OCI-LY7 (cell line): ENCODE measurements around the gene RPS14.

Experiments
- EZH2phosphoT487 ChIP-seq: fragments of 200-600 bp; sonication (generic); IDR thresholded peaks from 2 replicates; pipeline ENCODE4 v1.6.1; 2018; ENCODE audit warnings: low read depth, borderline replicate concordance, mild to moderate bottlenecking, mixed run types, antibody characterized with exemption, low read length, moderate library complexity, mixed read lengths
- TF ChIP-seq, protein P1 (sequence below): fragments of 200-600 bp; sonication (generic); conservative IDR thresholded peaks from 2 replicates; pipeline ENCODE4 v1.5.1; 2014; ENCODE audit warnings: mild to moderate bottlenecking, antibody characterized with exemption, low read length, moderate library complexity, mixed read lengths

DNA sequence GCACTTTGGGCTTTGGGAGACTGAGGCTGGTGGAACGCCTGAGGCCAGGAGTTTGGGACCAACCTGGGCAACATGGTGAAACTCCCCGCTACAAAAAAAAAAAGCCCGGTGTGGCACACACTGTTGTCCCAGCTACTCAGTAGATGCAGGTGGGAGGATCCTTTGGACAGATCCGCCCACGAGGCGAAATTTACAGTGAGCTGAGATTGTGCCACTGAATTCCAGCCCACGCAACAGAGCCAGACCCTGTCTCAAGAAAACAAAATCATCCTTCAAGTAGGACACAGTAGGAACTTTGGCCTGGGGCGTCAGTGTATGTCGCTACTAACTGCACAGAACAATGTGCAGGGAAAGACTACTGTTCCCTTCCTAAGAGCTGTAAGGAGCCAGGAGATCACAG is 4.8 kb downstream of the RPS14 start:
- TF ChIP-seq, protein P1, sequence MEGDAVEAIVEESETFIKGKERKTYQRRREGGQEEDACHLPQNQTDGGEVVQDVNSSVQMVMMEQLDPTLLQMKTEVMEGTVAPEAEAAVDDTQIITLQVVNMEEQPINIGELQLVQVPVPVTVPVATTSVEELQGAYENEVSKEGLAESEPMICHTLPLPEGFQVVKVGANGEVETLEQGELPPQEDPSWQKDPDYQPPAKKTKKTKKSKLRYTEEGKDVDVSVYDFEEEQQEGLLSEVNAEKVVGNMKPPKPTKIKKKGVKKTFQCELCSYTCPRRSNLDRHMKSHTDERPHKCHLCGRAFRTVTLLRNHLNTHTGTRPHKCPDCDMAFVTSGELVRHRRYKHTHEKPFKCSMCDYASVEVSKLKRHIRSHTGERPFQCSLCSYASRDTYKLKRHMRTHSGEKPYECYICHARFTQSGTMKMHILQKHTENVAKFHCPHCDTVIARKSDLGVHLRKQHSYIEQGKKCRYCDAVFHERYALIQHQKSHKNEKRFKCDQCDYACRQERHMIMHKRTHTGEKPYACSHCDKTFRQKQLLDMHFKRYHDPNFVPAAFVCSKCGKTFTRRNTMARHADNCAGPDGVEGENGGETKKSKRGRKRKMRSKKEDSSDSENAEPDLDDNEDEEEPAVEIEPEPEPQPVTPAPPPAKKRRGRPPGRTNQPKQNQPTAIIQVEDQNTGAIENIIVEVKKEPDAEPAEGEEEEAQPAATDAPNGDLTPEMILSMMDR, result no peak
- TF ChIP-seq EZH2phosphoT487, result no peak
